ENCODE measurements around the gene CTTNBP2. TPM values are rescaled to one million over a fixed set of nuclear protein-coding genes. Genes with fewer than 3 reads are reported as not detected.

Gene CTTNBP2
- total and polyA plus RNA-seq, 10 of the 15 experiments (the other 5 are each of a cell fraction or from before 2014, with no cell fraction given), result 0.04 to 0.43 TPM; not detected in 8

GRCh38 chr7:117907049-117907640, 33.9 kb upstream of the CTTNBP2 start:
- ChIA-PET CTCF (interaction anchor here (0.9 to 1.2 kb wide), 2 partner anchors 10 to 74 kb away, joined by 3 read pairs; no protein-coding TSS in a partner anchor), RAD21 (ENCODE audit: unreplicated experiment) (no interaction called here), POLR2A (no interaction called here), SMC1A (ENCODE audit: uncharacterized antibody, unreplicated experiment) (interaction anchor here (0.8 kb wide), 1 partner anchor 17 kb away, joined by 3 read pairs; no protein-coding TSS in a partner anchor)
- H3K4me1 ChIP-seq (ENCODE audit: control insufficient read depth, insufficient read depth, low read length), result no peaks in the 10 kb centered on the region
- BruUV-seq (replicated peaks), result no TSS peak
- no peak overlapping the region for H3K4me3 ChIP-seq
- H3K27me3 ChIP-seq (replicated peaks in 1 of 2; ENCODE audit: control insufficient read depth in 2 of 2, insufficient read depth in 2 of 2, low read length in 1 of 2), result 0 out of 4 replicates have a peak, but pooled peaks cover 0 to 1% of the 10 kb centered on the region in 2 experiments
- no peaks in the 10 kb centered on the region for H3K79me2 ChIP-seq (ENCODE audit: control insufficient read depth, insufficient read depth, low read length)
- no peak for DNase-seq (ENCODE audit: low read depth, low spot score)
- H3K4me2 ChIP-seq (ENCODE audit: control insufficient read depth, insufficient read depth), result no peak overlapping the region
- no peak overlapping the region for H2AFZ ChIP-seq (ENCODE audit: control insufficient read depth, low read depth, low read length)
- 60% methylated on average over 4 of the region's 4 CpGs for WGBS (ENCODE audit: insufficient coverage, insufficient replicate concordance, low lambda C conversion rate, missing lambda C conversion rate)
- no peaks in the 10 kb centered on the region for H4K20me1 ChIP-seq (ENCODE audit: control insufficient read depth, insufficient read depth)
- ATAC-seq, result no peak
- intact Hi-C loops (cut with micrococcal nuclease; ENCODE audit: unreplicated experiment), result no loop called here
- TF ChIP-seq, protein P1, sequence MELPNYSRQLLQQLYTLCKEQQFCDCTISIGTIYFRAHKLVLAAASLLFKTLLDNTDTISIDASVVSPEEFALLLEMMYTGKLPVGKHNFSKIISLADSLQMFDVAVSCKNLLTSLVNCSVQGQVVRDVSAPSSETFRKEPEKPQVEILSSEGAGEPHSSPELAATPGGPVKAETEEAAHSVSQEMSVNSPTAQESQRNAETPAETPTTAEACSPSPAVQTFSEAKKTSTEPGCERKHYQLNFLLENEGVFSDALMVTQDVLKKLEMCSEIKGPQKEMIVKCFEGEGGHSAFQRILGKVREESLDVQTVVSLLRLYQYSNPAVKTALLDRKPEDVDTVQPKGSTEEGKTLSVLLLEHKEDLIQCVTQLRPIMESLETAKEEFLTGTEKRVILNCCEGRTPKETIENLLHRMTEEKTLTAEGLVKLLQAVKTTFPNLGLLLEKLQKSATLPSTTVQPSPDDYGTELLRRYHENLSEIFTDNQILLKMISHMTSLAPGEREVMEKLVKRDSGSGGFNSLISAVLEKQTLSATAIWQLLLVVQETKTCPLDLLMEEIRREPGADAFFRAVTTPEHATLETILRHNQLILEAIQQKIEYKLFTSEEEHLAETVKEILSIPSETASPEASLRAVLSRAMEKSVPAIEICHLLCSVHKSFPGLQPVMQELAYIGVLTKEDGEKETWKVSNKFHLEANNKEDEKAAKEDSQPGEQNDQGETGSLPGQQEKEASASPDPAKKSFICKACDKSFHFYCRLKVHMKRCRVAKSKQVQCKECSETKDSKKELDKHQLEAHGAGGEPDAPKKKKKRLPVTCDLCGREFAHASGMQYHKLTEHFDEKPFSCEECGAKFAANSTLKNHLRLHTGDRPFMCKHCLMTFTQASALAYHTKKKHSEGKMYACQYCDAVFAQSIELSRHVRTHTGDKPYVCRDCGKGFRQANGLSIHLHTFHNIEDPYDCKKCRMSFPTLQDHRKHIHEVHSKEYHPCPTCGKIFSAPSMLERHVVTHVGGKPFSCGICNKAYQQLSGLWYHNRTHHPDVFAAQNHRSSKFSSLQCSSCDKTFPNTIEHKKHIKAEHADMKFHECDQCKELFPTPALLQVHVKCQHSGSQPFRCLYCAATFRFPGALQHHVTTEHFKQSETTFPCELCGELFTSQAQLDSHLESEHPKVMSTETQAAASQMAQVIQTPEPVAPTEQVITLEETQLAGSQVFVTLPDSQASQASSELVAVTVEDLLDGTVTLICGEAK (IDR thresholded peaks at IDR 0.05; ENCODE audit: borderline replicate concordance), result no peak
- TF ChIP-seq, protein P2, sequence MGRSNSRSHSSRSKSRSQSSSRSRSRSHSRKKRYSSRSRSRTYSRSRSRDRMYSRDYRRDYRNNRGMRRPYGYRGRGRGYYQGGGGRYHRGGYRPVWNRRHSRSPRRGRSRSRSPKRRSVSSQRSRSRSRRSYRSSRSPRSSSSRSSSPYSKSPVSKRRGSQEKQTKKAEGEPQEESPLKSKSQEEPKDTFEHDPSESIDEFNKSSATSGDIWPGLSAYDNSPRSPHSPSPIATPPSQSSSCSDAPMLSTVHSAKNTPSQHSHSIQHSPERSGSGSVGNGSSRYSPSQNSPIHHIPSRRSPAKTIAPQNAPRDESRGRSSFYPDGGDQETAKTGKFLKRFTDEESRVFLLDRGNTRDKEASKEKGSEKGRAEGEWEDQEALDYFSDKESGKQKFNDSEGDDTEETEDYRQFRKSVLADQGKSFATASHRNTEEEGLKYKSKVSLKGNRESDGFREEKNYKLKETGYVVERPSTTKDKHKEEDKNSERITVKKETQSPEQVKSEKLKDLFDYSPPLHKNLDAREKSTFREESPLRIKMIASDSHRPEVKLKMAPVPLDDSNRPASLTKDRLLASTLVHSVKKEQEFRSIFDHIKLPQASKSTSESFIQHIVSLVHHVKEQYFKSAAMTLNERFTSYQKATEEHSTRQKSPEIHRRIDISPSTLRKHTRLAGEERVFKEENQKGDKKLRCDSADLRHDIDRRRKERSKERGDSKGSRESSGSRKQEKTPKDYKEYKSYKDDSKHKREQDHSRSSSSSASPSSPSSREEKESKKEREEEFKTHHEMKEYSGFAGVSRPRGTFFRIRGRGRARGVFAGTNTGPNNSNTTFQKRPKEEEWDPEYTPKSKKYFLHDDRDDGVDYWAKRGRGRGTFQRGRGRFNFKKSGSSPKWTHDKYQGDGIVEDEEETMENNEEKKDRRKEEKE (IDR thresholded peaks at IDR 0.05), result no peak
- TF ChIP-seq FOS (IDR thresholded peaks at IDR 0.05; ENCODE audit: borderline replicate concordance, extremely low read depth, insufficient read length) (no peak), IRF4 (IDR thresholded peaks at IDR 0.05; ENCODE audit: low read depth, low read length) (no peak), CHD2 (IDR thresholded peaks at IDR 0.05; ENCODE audit: borderline replicate concordance, low read depth, low read length) (no peak), NRF1 (conservative IDR thresholded peaks at IDR 0.05; ENCODE audit: low read depth, low read length) (no peak), CUX1 (IDR thresholded peaks at IDR 0.05; ENCODE audit: insufficient replicate concordance, low read depth, low read length) (no peak), CEBPB (IDR thresholded peaks at IDR 0.05; ENCODE audit: borderline replicate concordance in 1 of 2, low read depth in 2 of 2, low read length in 2 of 2) (no peak), EZH2 (IDR thresholded peaks at IDR 0.05; ENCODE audit: borderline replicate concordance, control insufficient read depth, low read depth, low read length) (no peak), DPF2 (IDR thresholded peaks at IDR 0.05) (no peak), RCOR1 (conservative IDR thresholded peaks at IDR 0.05; ENCODE audit: low read depth, low read length) (no peak)
- no peak overlapping the region for H3K9ac ChIP-seq (ENCODE audit: control insufficient read depth, insufficient read depth, low read length)
- no peaks in the 10 kb centered on the region for H3K36me3 ChIP-seq (ENCODE audit: control insufficient read depth in 2 of 2, insufficient read depth in 2 of 2, low read length in 1 of 2)
- H3K9me3 ChIP-seq (replicated peaks; ENCODE audit: control insufficient read depth, insufficient read depth, low read length), result no peaks in the 10 kb centered on the region
- in situ Hi-C loops (cut with MboI), result no loop called here
- H3K27ac ChIP-seq (ENCODE audit: control insufficient read depth, insufficient read depth), result no peak overlapping the region
- FAIRE-seq, result no peak
